ENCODE results near the gene PALB2. TPM values are rescaled to one million over a fixed set of nuclear protein-coding genes. Genes with fewer than 3 reads are reported as not detected.
A peak's percentile ranks its signal among the peaks of the same experiment; 100 is the strongest.

The PALB2 gene
- total RNA-seq, 1 experiment from 2014 or later, result 40.3 TPM

DNA sequence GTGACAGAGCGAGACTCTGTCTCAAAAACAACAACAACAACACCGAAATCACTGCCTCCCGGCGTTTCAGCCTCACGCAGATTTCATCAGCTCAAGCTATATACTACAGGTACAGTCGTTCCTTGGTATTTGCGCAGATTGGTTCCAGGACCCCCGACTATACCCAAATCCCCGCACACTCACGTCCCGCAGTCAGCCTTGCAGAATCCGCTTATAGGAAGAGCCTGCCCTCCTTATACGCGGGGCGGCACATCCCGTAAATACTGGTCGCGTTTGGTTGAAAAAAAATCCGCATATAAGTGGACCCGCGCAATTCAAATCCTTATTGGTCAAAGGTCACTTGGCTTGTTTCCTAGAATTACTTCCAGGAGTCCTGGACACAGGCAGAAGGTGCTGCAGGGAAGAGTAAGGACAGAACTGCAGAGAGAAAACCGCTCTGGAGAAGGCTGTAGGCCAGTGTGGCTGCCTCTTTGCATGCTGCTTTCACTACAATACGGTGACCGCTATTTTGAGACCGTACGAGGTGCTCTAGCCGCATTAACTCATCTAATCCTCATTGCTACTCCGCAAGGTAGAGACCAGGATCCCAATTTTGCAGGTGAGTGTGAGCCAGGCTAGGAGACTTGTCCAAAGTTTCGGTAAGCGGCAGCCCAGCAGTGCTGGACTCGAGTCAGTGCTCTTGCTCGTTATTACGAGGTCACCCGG lies 45.7 kb downstream of the PALB2 start:
- WGBS (ENCODE audit: extremely low coverage, insufficient read length, low lambda C conversion rate), result no CpG with 5 or more reads among the region's 34 CpGs
- Histone ChIP-seq H3K79me2 (ENCODE audit: insufficient read depth, low read length) (peaks cover 27% of the 10 kb centered on the region; the same call in 1 of the 2 replicates), H3K4me2 (ENCODE audit: insufficient read depth, insufficient read length, low read length) (peak overlapping the region; percentile 97), H3K4ac (ENCODE audit: low read depth, low read length) (no peak overlapping the region), H3K23ac (ENCODE audit: insufficient read length, low read depth, low read length) (peak overlapping the region; percentile 25), H3K23me2 (ENCODE audit: insufficient read length, low read depth, low read length, poor library complexity, severe bottlenecking) (peaks cover 7% of the 10 kb centered on the region), H3K4me1 (ENCODE audit: insufficient read depth, low read length) (no peaks in the 10 kb centered on the region), H2BK120ac (ENCODE audit: low read depth, low read length, poor library complexity, severe bottlenecking) (no peak overlapping the region), H3K9ac (ENCODE audit: extremely low read depth, insufficient read length, low read length) (peak overlapping the region; percentile 95), H2AK5ac (ENCODE audit: insufficient read length, low read length) (no peak overlapping the region), H2BK5ac (ENCODE audit: insufficient read length, low read length) (no peak overlapping the region), H3K79me1 (ENCODE audit: insufficient read depth, low read depth, low read length, poor library complexity, severe bottlenecking) (peaks cover 3% of the 10 kb centered on the region), H4K20me1 (ENCODE audit: control insufficient read depth, insufficient read depth, insufficient read length) (no peaks in the 10 kb centered on the region), H2AFZ (ENCODE audit: low read length) (no peak overlapping the region), H3K18ac (ENCODE audit: insufficient read length, low read depth, low read length) (no peak overlapping the region), H4K91ac (ENCODE audit: insufficient read length, low read depth, low read length) (no peak overlapping the region), H3K14ac (ENCODE audit: insufficient read depth, low read length) (peak overlapping the region; percentile 71; the same call in 1 of the 2 replicates), H3T11ph (ENCODE audit: low read length) (no peak overlapping the region), H3K56ac (ENCODE audit: insufficient read length, low read depth, low read length) (no peak overlapping the region), H2BK12ac (ENCODE audit: insufficient read length, low read depth, low read length) (no peak overlapping the region), H3K27me3 (ENCODE audit: insufficient read depth, low read length) (no peaks in the 10 kb centered on the region), H2BK15ac (ENCODE audit: low read depth, low read length) (no peak overlapping the region), H2BK20ac (ENCODE audit: low read depth, low read length, poor library complexity, severe bottlenecking) (no peak overlapping the region), H3K27ac (ENCODE audit: insufficient read length, low read depth, low read length) (no peak overlapping the region), H4K8ac (replicated peaks; ENCODE audit: insufficient read length, low read depth, low read length) (no peak overlapping the region), H3K9me3 (ENCODE audit: control insufficient read depth, low read depth, low read length) (no peaks in the 10 kb centered on the region), H4K5ac (ENCODE audit: insufficient read length, low read depth, low read length) (no peak overlapping the region)
- Mint-ChIP-seq H3K27ac (peak overlapping the region in 2 of 3 experiments; percentile 46 to 90; a peak in 4 of 7 replicates), H3K4me3 (peak overlapping the region; percentile 86 to 89), H3K4me1 (peaks cover 18 to 29% of the 10 kb centered on the region in 2 experiments), H3K9me3 (no peaks in the 10 kb centered on the region), H3K27me3 (ENCODE audit: low read depth) (no peaks in the 10 kb centered on the region), H3K36me3 (ENCODE audit: insufficient read depth in 1 of 3, low read depth in 3 of 3) (peaks cover 14 to 35% (median 26%) of the 10 kb centered on the region in 3 experiments)
- no peak for DNase-seq
- TF ChIP-seq, protein P1, sequence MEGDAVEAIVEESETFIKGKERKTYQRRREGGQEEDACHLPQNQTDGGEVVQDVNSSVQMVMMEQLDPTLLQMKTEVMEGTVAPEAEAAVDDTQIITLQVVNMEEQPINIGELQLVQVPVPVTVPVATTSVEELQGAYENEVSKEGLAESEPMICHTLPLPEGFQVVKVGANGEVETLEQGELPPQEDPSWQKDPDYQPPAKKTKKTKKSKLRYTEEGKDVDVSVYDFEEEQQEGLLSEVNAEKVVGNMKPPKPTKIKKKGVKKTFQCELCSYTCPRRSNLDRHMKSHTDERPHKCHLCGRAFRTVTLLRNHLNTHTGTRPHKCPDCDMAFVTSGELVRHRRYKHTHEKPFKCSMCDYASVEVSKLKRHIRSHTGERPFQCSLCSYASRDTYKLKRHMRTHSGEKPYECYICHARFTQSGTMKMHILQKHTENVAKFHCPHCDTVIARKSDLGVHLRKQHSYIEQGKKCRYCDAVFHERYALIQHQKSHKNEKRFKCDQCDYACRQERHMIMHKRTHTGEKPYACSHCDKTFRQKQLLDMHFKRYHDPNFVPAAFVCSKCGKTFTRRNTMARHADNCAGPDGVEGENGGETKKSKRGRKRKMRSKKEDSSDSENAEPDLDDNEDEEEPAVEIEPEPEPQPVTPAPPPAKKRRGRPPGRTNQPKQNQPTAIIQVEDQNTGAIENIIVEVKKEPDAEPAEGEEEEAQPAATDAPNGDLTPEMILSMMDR (conservative IDR thresholded peaks at IDR 0.05), result no peak
